Fibroblast of pulmonary artery (primary cell): ENCODE results near the gene CLEC11A.

Source experiments
- DNase-seq: peaks from one replicate; pipeline ENCODE4 v3.0.0-alpha.2; 2010; ENCODE audit warnings: low read depth
- H3K4me3 ChIP-seq: replicated peaks from 2 replicates; pipeline ENCODE4 v1.5.1; 2011; ENCODE audit warnings: low read depth, mild to moderate bottlenecking, control low read depth, low read length, moderate library complexity
- TF ChIP-seq, protein P1 (sequence below): IDR thresholded peaks from 2 replicates; pipeline ENCODE4 v1.5.1; 2011; ENCODE audit warnings: mild to moderate bottlenecking, control low read depth, low read length, inconsistent platforms; ENCODE audit errors: missing control alignments

Gene CLEC11A

DNA sequence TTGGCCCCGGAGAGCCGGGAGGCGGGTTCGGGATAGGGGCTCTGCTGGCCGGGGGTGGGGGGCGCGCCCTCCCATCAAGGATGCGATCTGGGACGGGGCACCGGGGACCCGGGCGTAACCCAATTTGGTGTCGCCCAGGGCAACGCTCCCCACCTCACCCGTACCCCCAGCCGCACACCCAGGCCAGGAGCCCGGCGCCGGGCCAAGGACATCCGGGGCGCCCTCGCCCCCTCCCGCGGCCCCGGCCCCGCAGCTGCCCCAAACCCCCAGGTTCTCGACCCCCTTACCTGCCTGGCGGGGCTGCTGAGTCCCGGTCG, 4.1 kb upstream of the CLEC11A start:
- TF ChIP-seq, protein P1, sequence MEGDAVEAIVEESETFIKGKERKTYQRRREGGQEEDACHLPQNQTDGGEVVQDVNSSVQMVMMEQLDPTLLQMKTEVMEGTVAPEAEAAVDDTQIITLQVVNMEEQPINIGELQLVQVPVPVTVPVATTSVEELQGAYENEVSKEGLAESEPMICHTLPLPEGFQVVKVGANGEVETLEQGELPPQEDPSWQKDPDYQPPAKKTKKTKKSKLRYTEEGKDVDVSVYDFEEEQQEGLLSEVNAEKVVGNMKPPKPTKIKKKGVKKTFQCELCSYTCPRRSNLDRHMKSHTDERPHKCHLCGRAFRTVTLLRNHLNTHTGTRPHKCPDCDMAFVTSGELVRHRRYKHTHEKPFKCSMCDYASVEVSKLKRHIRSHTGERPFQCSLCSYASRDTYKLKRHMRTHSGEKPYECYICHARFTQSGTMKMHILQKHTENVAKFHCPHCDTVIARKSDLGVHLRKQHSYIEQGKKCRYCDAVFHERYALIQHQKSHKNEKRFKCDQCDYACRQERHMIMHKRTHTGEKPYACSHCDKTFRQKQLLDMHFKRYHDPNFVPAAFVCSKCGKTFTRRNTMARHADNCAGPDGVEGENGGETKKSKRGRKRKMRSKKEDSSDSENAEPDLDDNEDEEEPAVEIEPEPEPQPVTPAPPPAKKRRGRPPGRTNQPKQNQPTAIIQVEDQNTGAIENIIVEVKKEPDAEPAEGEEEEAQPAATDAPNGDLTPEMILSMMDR = no peak
- H3K4me3 ChIP-seq = peak overlapping the region; percentile 49
- DNase-seq = no peak

DNA sequence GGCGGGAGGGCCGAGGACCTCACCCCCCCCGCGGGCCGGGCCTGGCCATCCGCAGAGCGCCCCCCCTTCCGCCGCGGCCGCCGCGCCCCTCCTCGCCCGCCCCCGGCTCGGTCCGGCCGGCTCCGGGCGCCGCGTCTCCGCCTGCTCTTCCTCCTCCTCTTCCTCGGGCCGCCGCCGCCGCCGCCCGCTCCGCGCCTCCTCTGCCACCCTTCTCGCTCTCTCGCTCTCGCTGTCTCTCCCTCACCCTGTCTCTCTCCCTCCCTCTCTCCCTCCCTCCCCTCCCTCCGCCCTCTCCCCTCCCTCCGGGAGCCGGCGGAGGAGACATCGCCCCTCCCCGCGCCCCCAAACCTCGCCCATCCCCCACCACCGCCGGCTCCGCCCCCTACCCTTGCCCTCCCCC, 3.6 kb upstream of the CLEC11A start, which contains the start of gene SHANK1:
Gene SHANK1, minus strand, starts transcription at position 237 of the 400 bp plus-strand sequence. CDS start 2,883 bp downstream, outside the sequence.
- peak within 1 kb of the TSS; percentile 49 for H3K4me3 ChIP-seq
- TF ChIP-seq, protein P1 = no peak
- DNase-seq = no peak

DNA sequence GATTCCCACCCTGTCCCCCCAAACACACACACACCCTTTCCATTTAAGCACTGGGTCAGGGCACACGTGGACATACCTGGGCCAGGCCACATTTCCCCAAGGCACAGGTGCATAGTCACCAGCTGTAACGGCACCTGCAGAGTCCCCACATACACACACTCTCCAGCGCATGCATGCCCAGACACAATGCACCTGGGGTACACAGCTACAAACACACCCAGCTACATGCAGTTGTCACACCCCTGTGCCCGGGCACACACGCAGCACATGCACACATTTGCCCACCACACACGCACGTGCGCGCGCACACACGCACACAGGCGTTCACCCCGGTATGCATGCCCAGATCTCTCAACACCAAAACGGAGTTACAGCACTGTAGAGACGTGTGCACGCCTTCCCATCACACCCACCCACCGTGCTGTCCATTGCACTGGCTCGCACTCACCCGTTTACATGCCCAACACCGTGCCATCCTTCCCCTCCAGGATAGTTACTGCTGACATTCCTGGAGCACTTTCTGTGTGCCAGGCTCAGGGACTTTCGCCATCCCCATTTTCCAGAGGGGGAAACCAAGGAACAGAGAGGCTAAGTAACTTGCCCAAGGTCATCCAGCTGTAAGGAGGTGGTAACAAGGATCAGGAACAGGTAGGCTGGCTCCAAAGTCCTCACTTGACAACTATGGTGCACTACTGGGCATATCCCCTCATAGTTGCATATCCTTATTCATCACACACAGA, 2.8 kb upstream of the CLEC11A start:
- DNase-seq = no peak
- TF ChIP-seq, protein P1 = no peak
- H3K4me3 ChIP-seq = no peak overlapping the region

DNA sequence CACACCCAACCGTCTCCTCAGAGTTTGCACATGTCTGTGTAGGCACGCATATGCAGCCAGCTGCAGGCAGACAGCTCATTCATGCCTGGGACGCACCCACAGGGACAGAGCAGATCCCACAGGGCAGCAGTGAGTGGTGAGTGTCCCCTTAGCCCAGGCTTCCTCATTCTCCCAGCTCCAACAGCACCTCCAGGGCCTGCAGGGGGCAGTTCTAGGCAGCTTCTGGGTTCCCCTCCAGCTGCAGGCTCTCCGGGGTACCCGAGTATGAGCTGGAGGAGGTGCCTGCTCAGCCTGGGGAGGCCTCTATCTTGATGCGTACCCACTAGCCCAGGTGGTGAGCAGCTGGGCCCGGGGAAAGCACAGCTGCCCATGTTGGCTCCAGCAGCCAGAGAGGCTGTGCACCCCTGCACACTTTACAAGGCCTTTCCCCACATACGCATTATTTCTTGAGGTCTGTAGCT, 2.2 kb upstream of the CLEC11A start:
- TF ChIP-seq, protein P1 = peak; percentile 9
- no peak overlapping the region for H3K4me3 ChIP-seq
- no peak for DNase-seq

DNA sequence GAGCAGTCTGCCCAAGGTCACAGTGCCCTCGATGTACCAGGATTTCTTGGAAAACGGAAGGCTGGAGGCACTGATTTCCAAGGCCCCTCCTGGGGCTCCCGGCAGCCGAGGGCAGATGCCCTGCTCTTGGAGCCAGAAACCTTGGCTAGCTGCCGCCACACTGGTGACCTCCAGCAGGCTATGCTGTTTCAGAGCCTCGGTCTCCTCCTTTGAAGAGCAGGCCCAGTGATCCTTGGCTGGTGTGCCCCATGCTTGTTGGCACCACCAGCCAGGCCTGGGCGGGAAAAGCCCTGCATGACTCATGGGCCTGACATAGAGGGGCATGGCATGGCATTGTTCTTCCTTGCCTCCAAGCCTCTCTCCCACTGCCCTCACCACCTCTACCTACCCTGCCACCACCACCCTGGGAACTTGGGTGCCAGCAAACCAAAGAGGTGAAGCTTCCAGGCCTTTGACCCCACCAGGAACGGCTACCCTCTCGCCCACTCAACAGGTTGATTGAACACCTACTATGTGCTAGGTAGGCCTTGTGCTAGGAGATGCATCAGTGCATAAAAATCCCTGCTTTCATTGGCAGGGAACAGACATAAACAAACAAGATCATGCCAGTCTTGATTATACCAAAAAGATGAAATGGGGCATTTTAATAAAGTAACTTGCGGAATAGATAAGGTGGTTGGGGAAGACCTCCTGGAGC, 1.6 kb upstream of the CLEC11A start:
- TF ChIP-seq, protein P1 = no peak
- no peak for DNase-seq
- no peak overlapping the region for H3K4me3 ChIP-seq

DNA sequence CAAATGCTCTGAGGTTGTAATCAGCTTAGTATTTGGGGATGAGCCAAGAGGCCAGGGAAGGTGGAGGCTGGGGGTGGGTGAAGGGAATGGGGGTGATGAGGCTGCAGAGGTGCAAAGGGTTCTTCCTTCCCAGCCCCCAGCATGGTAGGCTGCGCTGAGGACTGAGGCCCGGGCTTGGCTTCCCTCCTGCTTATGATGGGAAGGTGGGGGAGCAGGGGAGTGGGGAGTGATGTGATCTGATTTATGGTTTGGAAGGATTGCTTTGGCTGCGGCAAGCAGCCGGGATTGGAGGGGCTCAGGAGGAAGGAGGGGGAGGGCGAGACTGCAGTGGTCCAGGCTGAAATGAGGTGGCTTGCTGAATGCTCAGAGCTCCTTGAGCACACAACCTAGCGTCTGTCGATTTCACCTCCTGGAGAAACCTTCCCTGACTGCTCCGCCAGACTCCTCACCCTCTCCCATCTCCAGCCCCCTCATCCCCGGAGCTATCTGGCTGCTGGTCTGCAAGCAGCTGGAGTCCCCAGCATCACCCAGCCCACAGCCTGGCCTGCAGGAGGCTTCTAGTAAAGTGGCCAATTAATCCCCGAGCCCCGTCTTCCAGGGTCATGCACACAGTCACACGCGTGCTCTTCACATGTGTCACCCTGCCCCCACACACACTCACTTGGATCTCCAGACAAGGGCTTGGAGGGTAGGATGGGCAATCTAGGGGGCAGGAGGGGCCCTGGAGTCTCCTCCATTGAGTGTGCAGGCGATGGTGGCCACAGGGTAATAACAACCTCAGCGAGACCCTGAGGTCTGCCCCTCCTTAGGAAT, 757 bp upstream of the CLEC11A start:
- H3K4me3 ChIP-seq = peak overlapping the region; percentile 55
- DNase-seq = no peak
- TF ChIP-seq, protein P1 = no peak
